PC-3 (cell line): ENCODE results near the gene RBM33. TPM values are rescaled to one million over a fixed set of nuclear protein-coding genes. Genes with fewer than 3 reads are reported as not detected.

Source experiments
- ATAC-seq: fragments of 200-7000 bp; cut with Tn5 transposase; 2 replicates; pipeline ENCODE4 v1.9.1; 2020; ENCODE audit warnings: mild to moderate bottlenecking, moderate library complexity
- BruUV-seq: library from RNA; stranded (reverse); fragments of 400-500 nt; replicated peaks from 2 replicates; lab custom pipeline; 2021; lab: Mats Ljungman, UMichigan
- CTCF ChIA-PET: fragments of 300-600 bp; sonication (Branson Sonifier 250); formaldehyde crosslinking; loops from one replicate; lab custom pipeline; 2022; ENCODE audit warnings: antibody characterized with exemption; lab: Charles Lee
- POLR2A ChIA-PET: fragments of 300-600 bp; sonication (Branson Sonifier 250); formaldehyde crosslinking; loops from one replicate; lab custom pipeline; 2022; ENCODE audit warnings: antibody characterized with exemption; ENCODE audit not compliant: unreplicated experiment; lab: Charles Lee
- DNase-seq: peaks from one replicate; pipeline ENCODE4 v3.0.0-alpha.2; 2015
- H2AFZ ChIP-seq: fragments of 300-600 bp; sonication (generic); 2 replicates; pipeline ENCODE4 v1.6.0; 2016; ENCODE audit warnings: antibody characterized with exemption, low read length
- H3F3A ChIP-seq: fragments of 300-600 bp; sonication (generic); one replicate; pipeline ENCODE4 v1.6.0; 2017; ENCODE audit warnings: antibody characterized with exemption, low read length, control low read depth, mild to moderate bottlenecking; ENCODE audit not compliant: unreplicated experiment
- H3K27ac ChIP-seq: fragments of 300-600 bp; sonication (generic); 2 replicates; pipeline ENCODE4 v1.5.1; 2016; ENCODE audit warnings: mild to moderate bottlenecking, low read length
- H3K27me3 ChIP-seq: fragments of 300-600 bp; sonication (generic); 2 replicates; pipeline ENCODE4 v1.6.1; 2016; ENCODE audit warnings: low read length, mixed read lengths
- H3K36me3 ChIP-seq: fragments of 300-600 bp; sonication (generic); 2 replicates; pipeline ENCODE4 v1.6.1; 2016; ENCODE audit warnings: low read depth, mixed run types, low read length, mixed read lengths
- H3K4me1 ChIP-seq: fragments of 300-600 bp; sonication (generic); 2 replicates; pipeline ENCODE4 v1.5.1; 2016; ENCODE audit warnings: low read length; ENCODE audit not compliant: insufficient read depth
- H3K4me2 ChIP-seq: fragments of 300-600 bp; sonication (generic); 2 replicates; pipeline ENCODE4 v1.6.0; 2016; ENCODE audit warnings: low read length
- H3K4me3 ChIP-seq: fragments of 300-600 bp; sonication (generic); 2 replicates; pipeline ENCODE4 v1.5.1; 2016; ENCODE audit warnings: mild to moderate bottlenecking, low read length, mixed read lengths
- H3K79me2 ChIP-seq: fragments of 300-600 bp; sonication (generic); 2 replicates; pipeline ENCODE4 v1.6.1; 2017; ENCODE audit warnings: low read length, mixed read lengths
- H3K9ac ChIP-seq: fragments of 300-600 bp; sonication (generic); 2 replicates; pipeline ENCODE4 v1.6.0; 2016; ENCODE audit warnings: mild to moderate bottlenecking, low read length
- H3K9me2 ChIP-seq: fragments of 300-600 bp; sonication (generic); replicated peaks from 2 replicates; pipeline ENCODE4 v1.6.1; 2016; ENCODE audit warnings: mixed run types, low read length, mixed read lengths
- H3K9me3 ChIP-seq: fragments of 300-600 bp; sonication (generic); 2 replicates; pipeline ENCODE4 v1.6.1; 2016; ENCODE audit warnings: low read length, mixed read lengths
- H4K20me1 ChIP-seq: fragments of 300-600 bp; sonication (generic); 2 replicates; pipeline ENCODE4 v1.6.1; 2016; ENCODE audit warnings: low read length, mixed read lengths
- CTCF ChIP-seq: fragments of 300-600 bp; sonication (generic); conservative IDR thresholded peaks from 2 replicates; pipeline ENCODE4 v1.5.1; 2017; ENCODE audit warnings: antibody characterized with exemption, low read depth, mild to moderate bottlenecking, low read length
- EZH2 ChIP-seq: fragments of 300-600 bp; sonication (generic); IDR thresholded peaks from one replicate; pipeline ENCODE4 v1.6.1; 2017; ENCODE audit warnings: antibody characterized with exemption, mild to moderate bottlenecking, low read length; ENCODE audit not compliant: unreplicated experiment
- EZH2phosphoT487 ChIP-seq: fragments of 300-600 bp; sonication (generic); IDR thresholded peaks from 2 replicates; pipeline ENCODE4 v1.6.1; 2018; ENCODE audit warnings: mild to moderate bottlenecking, antibody characterized with exemption, low read length, borderline replicate concordance
- intact Hi-C: fragments of 100-400 bp; cut with micrococcal nuclease; formaldehyde crosslinking; loops from 2 replicates; pipeline ENCODE4 v1.9.0; 2023
- total RNA-seq: library from RNA; depleted of rRNA; stranded (reverse); fragments of >200 nt; gene quantifications from 2 replicates; pipeline ENCODE4 v1.2.3, GENCODE V29; 2014

Gene RBM33
- total RNA-seq, 1 experiment from 2014 or later, result 25.3 TPM

GRCh38 chr7:155824227-155824886, 179.9 kb downstream of the RBM33 start:
- ChIA-PET POLR2A (no interaction called here), CTCF (interaction anchor here (0.5 kb wide), 1 partner anchor 479 kb away, joined by 7 read pairs; no protein-coding TSS in a partner anchor)
- no peak overlapping the region; the same call in 1 of the 2 replicates for H3K9ac ChIP-seq
- no peak for TF ChIP-seq EZH2
- TF ChIP-seq EZH2phosphoT487, result no peak
- TF ChIP-seq CTCF, result no peak
- H4K20me1 ChIP-seq, result no peaks in the 10 kb centered on the region
- intact Hi-C loops, result loop anchor here (1.0 kb wide), 1 partner anchor 34 kb away; no protein-coding TSS in a partner anchor
- no peak overlapping the region for H3K4me3 ChIP-seq
- ATAC-seq (peak; percentile 87), DNase-seq (peak; percentile 85)
- BruUV-seq, result no TSS peak
- no peaks in the 10 kb centered on the region for H3K27me3 ChIP-seq
- H3K4me2 ChIP-seq, result peak overlapping the region; percentile 40
- H3K27ac ChIP-seq, result 0 out of 2 replicates have a peak overlapping the region, but pooled peaks have one; percentile 18
- H3F3A ChIP-seq, result no peaks in the 10 kb centered on the region
- H3K36me3 ChIP-seq, result no peaks in the 10 kb centered on the region
- H3K79me2 ChIP-seq, result no peaks in the 10 kb centered on the region
- H3K9me2 ChIP-seq, result no peaks in the 10 kb centered on the region
- no peaks in the 10 kb centered on the region for H3K9me3 ChIP-seq
- H3K4me1 ChIP-seq, result peaks cover 15% of the 10 kb centered on the region
- H2AFZ ChIP-seq, result 0 out of 2 replicates have a peak overlapping the region, but pooled peaks have one; percentile 9

GRCh38 chr7:155825336-155825735, 180.9 kb downstream of the RBM33 start:
- H3K4me2 ChIP-seq, result no peak overlapping the region
- H3K27me3 ChIP-seq, result no peaks in the 10 kb centered on the region
- ChIA-PET CTCF (no interaction called here), POLR2A (no interaction called here)
- no TSS peak for BruUV-seq
- H3K4me3 ChIP-seq, result no peak overlapping the region
- 0 out of 2 replicates have a peak, but pooled peaks have one; percentile 18 for ATAC-seq
- no peaks in the 10 kb centered on the region for H3K9me3 ChIP-seq
- no peaks in the 10 kb centered on the region for H4K20me1 ChIP-seq
- H3F3A ChIP-seq, result no peaks in the 10 kb centered on the region
- no peaks in the 10 kb centered on the region for H3K79me2 ChIP-seq
- DNase-seq, result no peak
- TF ChIP-seq EZH2 (no peak), EZH2phosphoT487 (no peak), CTCF (no peak)
- H3K9me2 ChIP-seq, result no peaks in the 10 kb centered on the region
- intact Hi-C loops, result no loop called here
- H3K9ac ChIP-seq, result no peak overlapping the region
- H2AFZ ChIP-seq, result no peak overlapping the region
- H3K27ac ChIP-seq, result no peak overlapping the region
- H3K36me3 ChIP-seq, result no peaks in the 10 kb centered on the region
- peaks cover 15% of the 10 kb centered on the region for H3K4me1 ChIP-seq

- Histone ChIP-seq H3K4me2 (no peak overlapping the region), H3K9me3 (no peaks in the 10 kb centered on the region), H3K9ac (no peak overlapping the region), H3K27me3 (no peaks in the 10 kb centered on the region), H3K4me3 (no peak overlapping the region), H4K20me1 (no peaks in the 10 kb centered on the region), H3K79me2 (no peaks in the 10 kb centered on the region), H3K9me2 (no peaks in the 10 kb centered on the region), H3K36me3 (no peaks in the 10 kb centered on the region), H3K4me1 (peaks cover 7% of the 10 kb centered on the region), H2AFZ (no peak overlapping the region), H3K27ac (no peak overlapping the region), H3F3A (no peaks in the 10 kb centered on the region)
- ATAC-seq (peak; percentile 66), DNase-seq (peak; percentile 23)
- ChIA-PET CTCF (no interaction called here), POLR2A (no interaction called here)
- intact Hi-C loops, result no loop called here
- no peak for TF ChIP-seq EZH2
- TF ChIP-seq EZH2phosphoT487, result no peak
- TF ChIP-seq CTCF, result no peak
- BruUV-seq, result no TSS peak
Observed at GRCh38 chr7:155829796-155830470, 185.5 kb downstream of the RBM33 start.
